GM15510 (cell line): ENCODE results near the gene KCTD1.

ENCODE experiments used
- POLR2A ChIP-seq: IDR thresholded peaks from 3 replicates; pipeline ENCODE4 v1.6.1; 2011; ENCODE audit warnings: borderline replicate concordance; ENCODE audit not compliant: insufficient read length; ENCODE audit errors: extremely low read depth

KCTD1 gene

GRCh38 chr18:26450989-26451682 is 97.2 kb downstream of the KCTD1 start:
- TF ChIP-seq POLR2A = no peak

GRCh38 chr18:26448714-26449159 is 99.6 kb downstream of the KCTD1 start:
- no peak for TF ChIP-seq POLR2A

GRCh38 chr18:26443853-26444252 is 104.5 kb downstream of the KCTD1 start:
- no peak for TF ChIP-seq POLR2A

DNA sequence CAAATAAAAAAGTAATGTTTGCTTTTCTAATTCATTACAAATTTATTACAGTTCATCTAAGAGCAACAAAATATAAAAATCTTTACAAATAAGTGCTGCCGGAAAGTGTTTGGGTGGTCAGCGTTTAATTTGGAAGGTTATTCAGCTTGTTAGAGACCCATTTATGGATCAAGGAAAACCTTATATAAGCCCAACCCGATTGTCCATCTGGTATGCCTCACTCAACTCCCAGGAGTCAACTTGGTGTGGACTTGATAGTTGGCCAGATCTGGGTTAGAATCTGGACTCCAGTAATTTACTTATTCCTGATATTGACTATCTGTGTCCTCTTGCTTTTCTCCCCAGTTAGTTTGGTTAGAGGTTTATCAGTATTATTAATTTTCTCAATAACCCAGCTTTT is 106.2 kb downstream of the KCTD1 start:
- TF ChIP-seq POLR2A = no peak

- TF ChIP-seq POLR2A = no peak
Measured at GRCh38 chr18:26440644-26441043, 107.7 kb downstream of the KCTD1 start.

- TF ChIP-seq POLR2A = no peak
Measured at GRCh38 chr18:26439537-26439936, 108.8 kb downstream of the KCTD1 start.

DNA sequence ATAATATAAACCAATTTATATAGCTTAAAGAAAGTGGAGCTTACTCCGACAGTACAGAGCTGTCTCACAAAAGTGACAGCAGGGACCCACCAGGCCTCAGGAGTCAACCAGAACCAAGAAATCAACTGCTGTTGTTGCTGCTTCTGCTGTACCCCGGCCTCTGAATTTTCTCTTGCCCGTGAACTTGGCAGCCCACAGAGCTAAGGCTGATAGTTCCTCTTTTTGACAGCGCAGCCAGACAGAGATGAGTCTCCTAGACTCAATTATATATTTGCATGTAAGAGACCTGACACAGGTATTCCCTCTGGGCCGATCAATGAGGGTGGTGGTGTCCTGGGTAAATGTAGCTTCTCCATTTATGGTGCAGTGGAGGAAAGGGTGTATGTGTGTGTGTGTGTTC is 109.4 kb downstream of the KCTD1 start:
- no peak for TF ChIP-seq POLR2A

GRCh38 chr18:26436176-26437051 is 111.9 kb downstream of the KCTD1 start:
- no peak for TF ChIP-seq POLR2A

GRCh38 chr18:26435415-26436095 is 112.8 kb downstream of the KCTD1 start:
- TF ChIP-seq POLR2A = no peak

DNA sequence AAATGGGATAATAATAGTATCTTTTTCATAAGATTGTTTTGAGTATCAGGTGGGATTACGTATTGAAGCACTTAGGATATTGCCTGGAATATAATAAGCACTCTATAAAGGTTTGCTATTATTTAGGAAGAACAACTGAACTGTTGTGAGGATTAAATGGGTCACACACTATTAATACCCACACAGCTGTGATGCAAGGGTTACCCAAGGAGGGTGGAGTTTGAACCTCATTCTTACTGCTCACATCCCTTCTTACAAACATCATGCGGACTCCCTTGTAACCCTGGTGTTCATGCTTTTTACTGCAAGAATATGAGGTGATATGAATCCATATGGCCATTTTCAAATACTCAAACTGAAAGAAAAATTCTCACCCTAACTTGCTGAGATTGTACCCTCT is 113.5 kb downstream of the KCTD1 start:
- no peak for TF ChIP-seq POLR2A

- no peak for TF ChIP-seq POLR2A
Measured at GRCh38 chr18:26432651-26433424, 115.5 kb downstream of the KCTD1 start.

DNA sequence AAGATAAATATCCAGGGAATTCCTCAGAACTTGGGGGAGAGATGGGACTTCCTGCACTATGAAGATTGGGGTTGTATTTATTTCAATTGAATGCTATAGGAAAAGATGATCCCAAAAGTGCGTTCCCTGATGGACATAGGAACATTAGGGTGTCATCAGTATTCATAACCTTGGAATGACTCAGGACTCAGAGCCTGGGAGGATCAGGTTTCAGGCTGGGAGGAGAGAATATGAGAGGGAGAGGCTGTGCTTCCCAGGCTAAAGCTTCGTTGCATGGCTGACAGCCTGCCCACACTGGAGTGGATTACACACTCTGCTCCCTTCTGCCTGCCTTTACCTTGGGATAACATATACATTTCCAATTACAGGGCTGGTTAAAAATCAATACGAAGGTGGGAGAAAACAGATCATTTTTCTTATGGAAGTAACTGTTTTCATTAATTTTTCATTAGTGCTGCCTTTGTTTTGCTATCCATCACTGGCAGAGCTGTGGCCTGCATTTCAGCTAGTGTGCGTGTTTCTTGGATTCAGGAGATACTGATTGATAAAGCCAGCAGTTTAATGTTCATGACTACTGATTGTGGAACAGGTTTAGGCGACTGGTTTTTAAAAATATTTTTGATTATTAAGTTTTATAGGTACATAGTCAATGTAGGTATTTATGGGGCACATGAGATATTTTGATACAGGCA is 118.7 kb downstream of the KCTD1 start:
- no peak for TF ChIP-seq POLR2A

GRCh38 chr18:26425148-26425531 is 123.2 kb downstream of the KCTD1 start:
- no peak for TF ChIP-seq POLR2A
